ENCODE measurements around the gene GRAMD1B. TPM values are rescaled to one million over a fixed set of nuclear protein-coding genes. Genes with fewer than 3 reads are reported as not detected.
A peak's percentile ranks its signal among the peaks of the same experiment; 100 is the strongest.
"Not testable (repeated sequence)": the region's sequence is repeated elsewhere in the genome, so short reads cannot be mapped to it uniquely, and the experiment has no call there.

The GRAMD1B gene
- total RNA-seq, 1 donor from 2014 or later = 5.5 TPM

- DNase-seq (ENCODE audit: low read depth in 2 of 2) = no peak
Measured at GRCh38 chr11:123443851-123444623, 14.0 kb downstream of the GRAMD1B start.

- DNase-seq (ENCODE audit: low read depth in 2 of 2) = no peak
Measured at GRCh38 chr11:123448823-123449222, 18.8 kb downstream of the GRAMD1B start.

GRCh38 chr11:123449436-123449835 lies 19.4 kb downstream of the GRAMD1B start:
- DNase-seq (ENCODE audit: low read depth in 2 of 2) = no peak

GRCh38 chr11:123450623-123451022 lies 20.6 kb downstream of the GRAMD1B start:
- no peak for DNase-seq (ENCODE audit: low read depth in 2 of 2)

GRCh38 chr11:123451183-123451781 lies 21.2 kb downstream of the GRAMD1B start:
- DNase-seq (ENCODE audit: low read depth in 2 of 2) = no peak

GRCh38 chr11:123452794-123453193 lies 22.7 kb downstream of the GRAMD1B start:
- DNase-seq (ENCODE audit: low read depth in 2 of 2) = no peak

- peak in 1 of 2 donors; percentile 72 for DNase-seq (ENCODE audit: low read depth in 2 of 2)
Measured at GRCh38 chr11:123454060-123454651, 24.1 kb downstream of the GRAMD1B start.

GRCh38 chr11:123454796-123455195 lies 24.7 kb downstream of the GRAMD1B start:
- DNase-seq (ENCODE audit: low read depth in 2 of 2) = no peak

- DNase-seq (ENCODE audit: low read depth in 2 of 2) = not testable (repeated sequence)
Measured at GRCh38 chr11:123456448-123456847, 26.4 kb downstream of the GRAMD1B start.

- peak in 1 of 2 donors; percentile 45 for DNase-seq (ENCODE audit: low read depth in 2 of 2)
Measured at GRCh38 chr11:123457187-123457770, 27.2 kb downstream of the GRAMD1B start.

GRCh38 chr11:123458501-123458900 lies 28.4 kb downstream of the GRAMD1B start:
- no peak for DNase-seq (ENCODE audit: low read depth in 2 of 2)

GRCh38 chr11:123460012-123460700 lies 30.1 kb downstream of the GRAMD1B start:
- no peak for DNase-seq (ENCODE audit: low read depth in 2 of 2)

GRCh38 chr11:123461164-123461563 lies 31.1 kb downstream of the GRAMD1B start:
- no peak for DNase-seq (ENCODE audit: low read depth in 2 of 2)

GRCh38 chr11:123465667-123466066 lies 35.6 kb downstream of the GRAMD1B start:
- not testable (repeated sequence) for DNase-seq (ENCODE audit: low read depth in 2 of 2)

- not testable (repeated sequence) for DNase-seq (ENCODE audit: low read depth in 2 of 2)
Measured at GRCh38 chr11:123466172-123466571, 36.1 kb downstream of the GRAMD1B start.

- DNase-seq (ENCODE audit: low read depth in 2 of 2) = peak in 1 of 2 donors; percentile 33
Measured at GRCh38 chr11:123469089-123469488, 39.0 kb downstream of the GRAMD1B start.

- DNase-seq (ENCODE audit: low read depth in 2 of 2) = no peak
Measured at GRCh38 chr11:123469586-123469985, 39.5 kb downstream of the GRAMD1B start.

GRCh38 chr11:123470842-123471241 lies 40.8 kb downstream of the GRAMD1B start:
- no peak for DNase-seq (ENCODE audit: low read depth in 2 of 2)

- no peak for DNase-seq (ENCODE audit: low read depth in 2 of 2)
Measured at GRCh38 chr11:123472236-123472935, 42.3 kb downstream of the GRAMD1B start.

- DNase-seq (ENCODE audit: low read depth in 2 of 2) = peak in 1 of 2 donors; percentile 86
Measured at GRCh38 chr11:123473941-123474677, 44.0 kb downstream of the GRAMD1B start.

Measured in dermis microvascular lymphatic vessel endothelial cell (primary cell).